GM23338 (cell line): ENCODE measurements around the gene ERBB4. TPM values are rescaled to one million over a fixed set of nuclear protein-coding genes. Genes with fewer than 3 reads are reported as not detected.

ENCODE experiments used
- ATAC-seq: fragments of 200-7000 bp; cut with Tn5 transposase; 3 replicates; pipeline ENCODE4 v1.9.1; 2020
- DNase-seq: peaks from one replicate; pipeline ENCODE4 v3.0.0-alpha.2; 2015; ENCODE audit warnings: low spot score
- H2AFZ ChIP-seq: fragments of 200-600 bp; sonication (generic); 2 replicates; pipeline ENCODE4 v1.8.0; 2016; ENCODE audit warnings: antibody characterized with exemption, mild to moderate bottlenecking, moderate library complexity
- H3F3A ChIP-seq: fragments of 200-600 bp; sonication (generic); replicated peaks from 2 replicates; pipeline ENCODE4 v1.8.0; 2017; ENCODE audit warnings: antibody characterized with exemption, mixed run types, low read depth
- H3K27ac ChIP-seq: fragments of 200-600 bp; sonication (generic); 2 replicates; pipeline ENCODE4 v1.6.1; 2016; ENCODE audit warnings: low read depth
- H3K27me3 ChIP-seq: fragments of 200-600 bp; sonication (generic); 2 replicates; pipeline ENCODE4 v1.8.0; 2016; ENCODE audit warnings: mild to moderate bottlenecking, mixed run types, moderate library complexity; ENCODE audit not compliant: insufficient read depth
- H3K36me3 ChIP-seq: fragments of 200-600 bp; sonication (generic); 2 replicates; pipeline ENCODE4 v1.8.0; 2016; ENCODE audit warnings: mild to moderate bottlenecking; ENCODE audit not compliant: insufficient read depth
- H3K4me1 ChIP-seq: fragments of 200-600 bp; sonication (generic); 2 replicates; pipeline ENCODE4 v1.8.0; 2016; ENCODE audit warnings: mild to moderate bottlenecking, moderate library complexity; ENCODE audit not compliant: insufficient read depth
- H3K4me2 ChIP-seq: fragments of 200-600 bp; sonication (generic); 2 replicates; pipeline ENCODE4 v1.7.1; 2017; ENCODE audit warnings: mixed run types
- H3K4me3 ChIP-seq: fragments of 200-600 bp; sonication (generic); 2 replicates; pipeline ENCODE4 v1.6.1; 2016; ENCODE audit warnings: mixed run types
- H3K79me2 ChIP-seq: fragments of 200-600 bp; sonication (generic); replicated peaks from 2 replicates; pipeline ENCODE4 v1.8.0; 2017; ENCODE audit warnings: mild to moderate bottlenecking; ENCODE audit not compliant: insufficient read depth
- H3K9me2 ChIP-seq: fragments of 200-600 bp; sonication (generic); 2 replicates; pipeline ENCODE4 v1.8.0; 2017; ENCODE audit not compliant: insufficient read depth
- H4K20me1 ChIP-seq: fragments of 200-600 bp; sonication (generic); replicated peaks from 2 replicates; pipeline ENCODE4 v1.8.0; 2017; ENCODE audit warnings: mild to moderate bottlenecking; ENCODE audit not compliant: insufficient read depth
- H3K27ac Mint-ChIP-seq: 2 replicates; pipeline ENCODE4 v1.8.0; 2020; ENCODE audit warnings: inconsistent platforms, mild to moderate bottlenecking, moderate library complexity, mixed read lengths
- H3K27me3 Mint-ChIP-seq: 3 replicates; pipeline ENCODE4 v1.8.0; 2022; ENCODE audit warnings: low read depth, mild to moderate bottlenecking, moderate library complexity, mixed read lengths, inconsistent platforms; ENCODE audit not compliant: insufficient read depth, poor library complexity
- H3K36me3 Mint-ChIP-seq: 3 replicates; pipeline ENCODE4 v1.8.0; 2021; ENCODE audit warnings: low read depth, mild to moderate bottlenecking, inconsistent platforms, moderate library complexity, mixed read lengths
- H3K4me1 Mint-ChIP-seq: 3 replicates; pipeline ENCODE4 v1.8.0; 2020; ENCODE audit warnings: mild to moderate bottlenecking, inconsistent platforms, mixed read lengths
- H3K4me3 Mint-ChIP-seq: 3 replicates; pipeline ENCODE4 v1.8.0; 2021; ENCODE audit warnings: moderate library complexity, mild to moderate bottlenecking, inconsistent platforms, mixed read lengths
- H3K9me3 Mint-ChIP-seq: 3 replicates; pipeline ENCODE4 v1.8.0; 2020; ENCODE audit warnings: moderate library complexity, mild to moderate bottlenecking, inconsistent platforms, mixed read lengths
- CREB1 ChIP-seq: fragments of 250-450 bp; sonication (Bioruptor Pico); IDR thresholded peaks from 2 replicates; pipeline ENCODE4 v1.5.0; 2020; ENCODE audit warnings: low read depth, mild to moderate bottlenecking, moderate library complexity
- EZH2phosphoT487 ChIP-seq: fragments of 200-600 bp; sonication (generic); IDR thresholded peaks from one replicate; pipeline ENCODE4 v1.8.1; 2018; ENCODE audit warnings: antibody characterized with exemption; ENCODE audit not compliant: unreplicated experiment
- JUNB ChIP-seq: IDR thresholded peaks from one replicate; pipeline ENCODE4 v1.6.1; 2016; ENCODE audit warnings: antibody characterized with exemption; ENCODE audit not compliant: unreplicated experiment
- NANOG ChIP-seq: IDR thresholded peaks from 2 replicates; pipeline ENCODE4 v1.6.1; 2016; ENCODE audit warnings: antibody characterized with exemption, borderline replicate concordance
- POLR2AphosphoS5 ChIP-seq: IDR thresholded peaks from 2 replicates; pipeline ENCODE4 v1.6.1; 2016; ENCODE audit warnings: antibody characterized with exemption, low read depth
- REST ChIP-seq: IDR thresholded peaks from one replicate; pipeline ENCODE4 v1.6.1; 2018; ENCODE audit warnings: antibody characterized with exemption; ENCODE audit not compliant: unreplicated experiment
- STAT1 ChIP-seq: IDR thresholded peaks from one replicate; pipeline ENCODE4 v1.6.1; 2016; ENCODE audit warnings: antibody characterized with exemption; ENCODE audit not compliant: unreplicated experiment
- ZNF114 ChIP-seq: fragments of 250-450 bp; sonication (Bioruptor Pico); IDR thresholded peaks from 2 replicates; pipeline ENCODE4 v1.5.0; 2020; ENCODE audit warnings: mild to moderate bottlenecking, moderate library complexity
- ZNF331 ChIP-seq: fragments of 250-450 bp; sonication (Bioruptor Pico); IDR thresholded peaks from 2 replicates; pipeline ENCODE4 v1.5.0; 2020; ENCODE audit warnings: low read depth, mild to moderate bottlenecking, moderate library complexity
- polyA plus RNA-seq: library from polyadenylated mRNA; unstranded; fragments of >200 nt; fragmentation: Nextera tagmentation; extraction: Ambion mirVana; gene quantifications from 2 replicates; pipeline ENCODE4 v1.2.1, GENCODE V29; 2016
- total RNA-seq: library from RNA; depleted of rRNA; stranded (reverse); fragments of >200 nt; shearing (Covaris generic); gene quantifications from 2 replicates; pipeline ENCODE4 v1.2.3, GENCODE V29; 2014
- TF ChIP-seq, protein P1 (sequence below): IDR thresholded peaks from 2 replicates; pipeline ENCODE4 v1.6.1; 2016; ENCODE audit warnings: antibody characterized with exemption
- TF ChIP-seq, protein P2 (sequence below), 2 experiments: fragments of 200-600 bp in 1 of 2; sonication (generic) in 1 of 2; conservative IDR thresholded peaks; 2 replicates each; pipeline versions ENCODE4 v1.5.1 to v1.6.1; 2016 to 2017; ENCODE audit warnings: antibody characterized with exemption in 2 of 2, low read depth in 2 of 2, mild to moderate bottlenecking in 2 of 2, moderate library complexity in 1 of 2
- TF ChIP-seq, protein P3 (sequence below): fragments of 250-450 bp; sonication (Bioruptor Pico); IDR thresholded peaks from 2 replicates; pipeline ENCODE4 v1.5.0; 2020; ENCODE audit warnings: mild to moderate bottlenecking, moderate library complexity

Gene ERBB4
- total and polyA plus RNA-seq, 2 experiments from 2014 or later: 0.73 to 1.1 TPM

- TF ChIP-seq REST: no peak
- no peak for TF ChIP-seq POLR2AphosphoS5
- TF ChIP-seq ZNF114 (CRISPR knock-in tag): no peak
- TF ChIP-seq, protein P1, sequence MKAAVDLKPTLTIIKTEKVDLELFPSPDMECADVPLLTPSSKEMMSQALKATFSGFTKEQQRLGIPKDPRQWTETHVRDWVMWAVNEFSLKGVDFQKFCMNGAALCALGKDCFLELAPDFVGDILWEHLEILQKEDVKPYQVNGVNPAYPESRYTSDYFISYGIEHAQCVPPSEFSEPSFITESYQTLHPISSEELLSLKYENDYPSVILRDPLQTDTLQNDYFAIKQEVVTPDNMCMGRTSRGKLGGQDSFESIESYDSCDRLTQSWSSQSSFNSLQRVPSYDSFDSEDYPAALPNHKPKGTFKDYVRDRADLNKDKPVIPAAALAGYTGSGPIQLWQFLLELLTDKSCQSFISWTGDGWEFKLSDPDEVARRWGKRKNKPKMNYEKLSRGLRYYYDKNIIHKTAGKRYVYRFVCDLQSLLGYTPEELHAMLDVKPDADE: no peak
- TF ChIP-seq CREB1: no peak
- TF ChIP-seq, protein P2, sequence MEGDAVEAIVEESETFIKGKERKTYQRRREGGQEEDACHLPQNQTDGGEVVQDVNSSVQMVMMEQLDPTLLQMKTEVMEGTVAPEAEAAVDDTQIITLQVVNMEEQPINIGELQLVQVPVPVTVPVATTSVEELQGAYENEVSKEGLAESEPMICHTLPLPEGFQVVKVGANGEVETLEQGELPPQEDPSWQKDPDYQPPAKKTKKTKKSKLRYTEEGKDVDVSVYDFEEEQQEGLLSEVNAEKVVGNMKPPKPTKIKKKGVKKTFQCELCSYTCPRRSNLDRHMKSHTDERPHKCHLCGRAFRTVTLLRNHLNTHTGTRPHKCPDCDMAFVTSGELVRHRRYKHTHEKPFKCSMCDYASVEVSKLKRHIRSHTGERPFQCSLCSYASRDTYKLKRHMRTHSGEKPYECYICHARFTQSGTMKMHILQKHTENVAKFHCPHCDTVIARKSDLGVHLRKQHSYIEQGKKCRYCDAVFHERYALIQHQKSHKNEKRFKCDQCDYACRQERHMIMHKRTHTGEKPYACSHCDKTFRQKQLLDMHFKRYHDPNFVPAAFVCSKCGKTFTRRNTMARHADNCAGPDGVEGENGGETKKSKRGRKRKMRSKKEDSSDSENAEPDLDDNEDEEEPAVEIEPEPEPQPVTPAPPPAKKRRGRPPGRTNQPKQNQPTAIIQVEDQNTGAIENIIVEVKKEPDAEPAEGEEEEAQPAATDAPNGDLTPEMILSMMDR (conservative IDR thresholded peaks at IDR 0.05; ENCODE audit: low read depth in 2 of 2): no peak
Measured at GRCh38 chr2:211986313-211986712, 552.3 kb downstream of the ERBB4 start (continued).

DNA sequence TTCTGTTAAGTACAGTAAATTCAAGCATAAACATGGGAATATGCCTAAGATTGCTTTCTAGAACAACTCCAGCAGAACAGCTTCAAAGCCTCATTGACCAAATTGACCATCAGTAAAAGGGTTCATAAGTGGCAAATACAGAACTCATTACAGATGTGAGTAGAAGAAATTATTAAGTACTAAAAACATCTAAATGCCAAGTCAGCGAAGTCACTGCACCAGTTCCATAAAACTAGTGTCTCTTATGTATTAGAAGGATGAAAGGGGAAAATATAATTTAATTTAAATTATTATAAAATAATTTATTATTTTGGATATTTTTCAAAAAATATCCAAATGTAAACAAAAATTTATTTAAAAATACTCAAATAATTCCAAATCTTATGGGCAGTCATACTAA, 553.2 kb downstream of the ERBB4 start:
- H3K27me3 Mint-ChIP-seq: no peaks in the 10 kb centered on the region
- Histone ChIP-seq H3K4me3 (no peak overlapping the region), H3K79me2 (no peaks in the 10 kb centered on the region), H3F3A (no peaks in the 10 kb centered on the region), H2AFZ (no peak overlapping the region), H3K4me1 (no peaks in the 10 kb centered on the region), H3K9me2 (no peaks in the 10 kb centered on the region), H3K27ac (no peak overlapping the region), H3K4me2 (no peak overlapping the region), H4K20me1 (no peaks in the 10 kb centered on the region), H3K27me3 (no peaks in the 10 kb centered on the region), H3K36me3 (no peaks in the 10 kb centered on the region)
- ATAC-seq (no peak), DNase-seq (no peak)
- H3K9me3 Mint-ChIP-seq: no peaks in the 10 kb centered on the region
- no peak overlapping the region for H3K4me3 Mint-ChIP-seq
- H3K27ac Mint-ChIP-seq: no peak overlapping the region
- H3K4me1 Mint-ChIP-seq: no peaks in the 10 kb centered on the region
- H3K36me3 Mint-ChIP-seq: no peaks in the 10 kb centered on the region
- TF ChIP-seq, protein P3, sequence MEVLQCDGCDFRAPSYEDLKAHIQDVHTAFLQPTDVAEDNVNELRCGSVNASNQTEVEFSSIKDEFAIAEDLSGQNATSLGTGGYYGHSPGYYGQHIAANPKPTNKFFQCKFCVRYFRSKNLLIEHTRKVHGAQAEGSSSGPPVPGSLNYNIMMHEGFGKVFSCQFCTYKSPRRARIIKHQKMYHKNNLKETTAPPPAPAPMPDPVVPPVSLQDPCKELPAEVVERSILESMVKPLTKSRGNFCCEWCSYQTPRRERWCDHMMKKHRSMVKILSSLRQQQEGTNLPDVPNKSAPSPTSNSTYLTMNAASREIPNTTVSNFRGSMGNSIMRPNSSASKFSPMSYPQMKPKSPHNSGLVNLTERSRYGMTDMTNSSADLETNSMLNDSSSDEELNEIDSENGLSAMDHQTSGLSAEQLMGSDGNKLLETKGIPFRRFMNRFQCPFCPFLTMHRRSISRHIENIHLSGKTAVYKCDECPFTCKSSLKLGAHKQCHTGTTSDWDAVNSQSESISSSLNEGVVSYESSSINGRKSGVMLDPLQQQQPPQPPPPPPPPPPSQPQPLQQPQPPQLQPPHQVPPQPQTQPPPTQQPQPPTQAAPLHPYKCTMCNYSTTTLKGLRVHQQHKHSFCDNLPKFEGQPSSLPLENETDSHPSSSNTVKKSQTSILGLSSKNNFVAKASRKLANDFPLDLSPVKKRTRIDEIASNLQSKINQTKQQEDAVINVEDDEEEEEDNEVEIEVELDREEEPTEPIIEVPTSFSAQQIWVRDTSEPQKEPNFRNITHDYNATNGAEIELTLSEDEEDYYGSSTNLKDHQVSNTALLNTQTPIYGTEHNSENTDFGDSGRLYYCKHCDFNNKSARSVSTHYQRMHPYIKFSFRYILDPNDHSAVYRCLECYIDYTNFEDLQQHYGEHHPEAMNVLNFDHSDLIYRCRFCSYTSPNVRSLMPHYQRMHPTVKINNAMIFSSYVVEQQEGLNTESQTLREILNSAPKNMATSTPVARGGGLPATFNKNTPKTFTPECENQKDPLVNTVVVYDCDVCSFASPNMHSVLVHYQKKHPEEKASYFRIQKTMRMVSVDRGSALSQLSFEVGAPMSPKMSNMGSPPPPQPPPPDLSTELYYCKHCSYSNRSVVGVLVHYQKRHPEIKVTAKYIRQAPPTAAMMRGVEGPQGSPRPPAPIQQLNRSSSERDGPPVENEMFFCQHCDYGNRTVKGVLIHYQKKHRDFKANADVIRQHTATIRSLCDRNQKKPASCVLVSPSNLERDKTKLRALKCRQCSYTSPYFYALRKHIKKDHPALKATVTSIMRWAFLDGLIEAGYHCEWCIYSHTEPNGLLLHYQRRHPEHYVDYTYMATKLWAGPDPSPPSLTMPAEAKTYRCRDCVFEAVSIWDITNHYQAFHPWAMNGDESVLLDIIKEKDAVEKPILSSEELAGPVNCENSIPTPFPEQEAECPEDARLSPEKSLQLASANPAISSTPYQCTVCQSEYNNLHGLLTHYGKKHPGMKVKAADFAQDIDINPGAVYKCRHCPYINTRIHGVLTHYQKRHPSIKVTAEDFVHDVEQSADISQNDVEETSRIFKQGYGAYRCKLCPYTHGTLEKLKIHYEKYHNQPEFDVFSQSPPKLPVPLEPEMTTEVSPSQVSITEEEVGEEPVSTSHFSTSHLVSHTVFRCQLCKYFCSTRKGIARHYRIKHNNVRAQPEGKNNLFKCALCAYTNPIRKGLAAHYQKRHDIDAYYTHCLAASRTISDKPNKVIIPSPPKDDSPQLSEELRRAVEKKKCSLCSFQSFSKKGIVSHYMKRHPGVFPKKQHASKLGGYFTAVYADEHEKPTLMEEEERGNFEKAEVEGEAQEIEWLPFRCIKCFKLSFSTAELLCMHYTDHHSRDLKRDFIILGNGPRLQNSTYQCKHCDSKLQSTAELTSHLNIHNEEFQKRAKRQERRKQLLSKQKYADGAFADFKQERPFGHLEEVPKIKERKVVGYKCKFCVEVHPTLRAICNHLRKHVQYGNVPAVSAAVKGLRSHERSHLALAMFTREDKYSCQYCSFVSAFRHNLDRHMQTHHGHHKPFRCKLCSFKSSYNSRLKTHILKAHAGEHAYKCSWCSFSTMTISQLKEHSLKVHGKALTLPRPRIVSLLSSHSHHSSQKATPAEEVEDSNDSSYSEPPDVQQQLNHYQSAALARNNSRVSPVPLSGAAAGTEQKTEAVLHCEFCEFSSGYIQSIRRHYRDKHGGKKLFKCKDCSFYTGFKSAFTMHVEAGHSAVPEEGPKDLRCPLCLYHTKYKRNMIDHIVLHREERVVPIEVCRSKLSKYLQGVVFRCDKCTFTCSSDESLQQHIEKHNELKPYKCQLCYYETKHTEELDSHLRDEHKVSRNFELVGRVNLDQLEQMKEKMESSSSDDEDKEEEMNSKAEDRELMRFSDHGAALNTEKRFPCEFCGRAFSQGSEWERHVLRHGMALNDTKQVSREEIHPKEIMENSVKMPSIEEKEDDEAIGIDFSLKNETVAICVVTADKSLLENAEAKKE (CRISPR knock-in tag): no peak
- TF ChIP-seq CREB1 (no peak), NANOG (no peak), EZH2phosphoT487 (no peak), ZNF114 (CRISPR knock-in tag) (no peak), POLR2AphosphoS5 (no peak), STAT1 (no peak), ZNF331 (CRISPR knock-in tag) (no peak), JUNB (no peak)
- TF ChIP-seq, protein P1: no peak
